Measurements from ENCODE around the gene ABCA10. TPM values are rescaled to one million over a fixed set of nuclear protein-coding genes. Genes with fewer than 3 reads are reported as not detected.
"Not testable (repeated sequence)": the region's sequence is repeated elsewhere in the genome, so short reads cannot be mapped to it uniquely, and the experiment has no call there.

The ABCA10 gene
- total RNA-seq, 1 donor from 2014 or later: 0.82 TPM

GRCh38 chr17:69213059-69213813 is 15.4 kb downstream of the ABCA10 start:
- peaks cover 21% of the 10 kb centered on the region for H3K9me3 Mint-ChIP-seq
- no peak for TF ChIP-seq CTCF (conservative IDR thresholded peaks at IDR 0.05)
- H3K36me3 Mint-ChIP-seq (ENCODE audit: low read depth): peaks cover 2% of the 10 kb centered on the region
- no peak overlapping the region for H3K27ac Mint-ChIP-seq (ENCODE audit: unreplicated experiment)
- H3K4me3 Mint-ChIP-seq: no peak overlapping the region
- no peaks in the 10 kb centered on the region for H3K27me3 Mint-ChIP-seq (ENCODE audit: low read depth)
- no peaks in the 10 kb centered on the region for H3K4me1 Mint-ChIP-seq
- no peak for DNase-seq (ENCODE audit: low read depth, low spot score)

GRCh38 chr17:69208640-69209039 is 20.0 kb downstream of the ABCA10 start:
- peaks cover 21% of the 10 kb centered on the region for H3K9me3 Mint-ChIP-seq
- H3K27me3 Mint-ChIP-seq (ENCODE audit: low read depth): no peaks in the 10 kb centered on the region
- no peaks in the 10 kb centered on the region for H3K4me1 Mint-ChIP-seq
- peaks cover 2% of the 10 kb centered on the region for H3K36me3 Mint-ChIP-seq (ENCODE audit: low read depth)
- DNase-seq (ENCODE audit: low read depth, low spot score): no peak
- H3K4me3 Mint-ChIP-seq: no peak overlapping the region
- no peak overlapping the region for H3K27ac Mint-ChIP-seq (ENCODE audit: unreplicated experiment)
- no peak for TF ChIP-seq CTCF (conservative IDR thresholded peaks at IDR 0.05)

GRCh38 chr17:69207151-69207550 is 21.5 kb downstream of the ABCA10 start:
- H3K27me3 Mint-ChIP-seq (ENCODE audit: low read depth): no peaks in the 10 kb centered on the region
- no peaks in the 10 kb centered on the region for H3K4me1 Mint-ChIP-seq
- H3K4me3 Mint-ChIP-seq: no peak overlapping the region
- DNase-seq (ENCODE audit: low read depth, low spot score): no peak
- no peak for TF ChIP-seq CTCF (conservative IDR thresholded peaks at IDR 0.05)
- peaks cover 13% of the 10 kb centered on the region for H3K9me3 Mint-ChIP-seq
- peaks cover 2% of the 10 kb centered on the region for H3K36me3 Mint-ChIP-seq (ENCODE audit: low read depth)
- no peak overlapping the region for H3K27ac Mint-ChIP-seq (ENCODE audit: unreplicated experiment)

- H3K36me3 Mint-ChIP-seq (ENCODE audit: low read depth): peaks cover 7% of the 10 kb centered on the region
- TF ChIP-seq CTCF (conservative IDR thresholded peaks at IDR 0.05): no peak
- no peak for DNase-seq (ENCODE audit: low read depth, low spot score)
- peaks cover 7% of the 10 kb centered on the region for H3K9me3 Mint-ChIP-seq
- H3K4me1 Mint-ChIP-seq: no peaks in the 10 kb centered on the region
- H3K27ac Mint-ChIP-seq (ENCODE audit: unreplicated experiment): no peak overlapping the region
- H3K27me3 Mint-ChIP-seq (ENCODE audit: low read depth): no peaks in the 10 kb centered on the region
- H3K4me3 Mint-ChIP-seq: no peak overlapping the region
Measured at GRCh38 chr17:69198238-69198637, 30.4 kb downstream of the ABCA10 start.

- not testable (repeated sequence) for H3K9me3 Mint-ChIP-seq; H3K27ac Mint-ChIP-seq (ENCODE audit: unreplicated experiment); DNase-seq (ENCODE audit: low read depth, low spot score); H3K27me3 Mint-ChIP-seq (ENCODE audit: low read depth); H3K36me3 Mint-ChIP-seq (ENCODE audit: low read depth); H3K4me1 Mint-ChIP-seq; H3K4me3 Mint-ChIP-seq
Measured at GRCh38 chr17:69196105-69196653, 32.4 kb downstream of the ABCA10 start.

- Mint-ChIP-seq H3K27me3 (ENCODE audit: low read depth) (no peaks in the 10 kb centered on the region), H3K36me3 (ENCODE audit: low read depth) (peaks cover 7% of the 10 kb centered on the region), H3K4me3 (no peak overlapping the region), H3K27ac (ENCODE audit: unreplicated experiment) (no peak overlapping the region), H3K9me3 (peaks cover 7% of the 10 kb centered on the region), H3K4me1 (peaks cover 11% of the 10 kb centered on the region)
- TF ChIP-seq CTCF (conservative IDR thresholded peaks at IDR 0.05): no peak
- no peak for DNase-seq (ENCODE audit: low read depth, low spot score)
Measured at GRCh38 chr17:69192754-69193153, 35.9 kb downstream of the ABCA10 start.
